Neural crest cell (in vitro differentiated cells): ENCODE data around the gene ZNF98. TPM values are rescaled to one million over a fixed set of nuclear protein-coding genes. Genes with fewer than 3 reads are reported as not detected.

ENCODE experiments used
- DNase-seq: peaks from one replicate; pipeline ENCODE4 v3.0.0; 2021; ENCODE audit warnings: low read depth, mixed read lengths, low spot score
- H3K27ac Mint-ChIP-seq: one replicate; pipeline ENCODE4 v1.8.0; 2021; ENCODE audit warnings: mild to moderate bottlenecking, mixed read lengths; ENCODE audit not compliant: unreplicated experiment
- H3K27me3 Mint-ChIP-seq: 2 replicates; pipeline ENCODE4 v1.8.0; 2021; ENCODE audit warnings: low read depth, mild to moderate bottlenecking, mixed read lengths
- H3K36me3 Mint-ChIP-seq: 2 replicates; pipeline ENCODE4 v1.8.0; 2021; ENCODE audit warnings: low read depth, mild to moderate bottlenecking, mixed read lengths
- H3K4me1 Mint-ChIP-seq: 2 replicates; pipeline ENCODE4 v1.8.0; 2021; ENCODE audit warnings: mixed read lengths
- H3K4me3 Mint-ChIP-seq: one replicate; pipeline ENCODE4 v1.8.0; 2021; ENCODE audit warnings: mild to moderate bottlenecking, mixed read lengths
- H3K9me3 Mint-ChIP-seq: 2 replicates; pipeline ENCODE4 v1.8.0; 2021; ENCODE audit warnings: mixed read lengths
- CTCF ChIP-seq: fragments of 200-600 bp; sonication (generic); conservative IDR thresholded peaks from 2 replicates; pipeline ENCODE4 v1.5.0; 2021; ENCODE audit warnings: antibody characterized with exemption, mild to moderate bottlenecking
- total RNA-seq: library from RNA; stranded (reverse); gene quantifications from 2 replicates; pipeline ENCODE4 v1.2.1, GENCODE V29; 2021

The ZNF98 gene
- total RNA-seq, 1 donor from 2014 or later, result not detected

- peaks cover 4% of the 10 kb centered on the region for H3K9me3 Mint-ChIP-seq
- no peak for TF ChIP-seq CTCF
- no peak for DNase-seq
- H3K27me3 Mint-ChIP-seq, result no peaks in the 10 kb centered on the region
- H3K36me3 Mint-ChIP-seq, result peaks cover 13% of the 10 kb centered on the region
- no peaks in the 10 kb centered on the region for H3K4me1 Mint-ChIP-seq
- no peak overlapping the region for H3K27ac Mint-ChIP-seq
- H3K4me3 Mint-ChIP-seq, result no peak overlapping the region
These were observed 4.8 kb upstream of the ZNF98 start for GRCh38 chr19:22426901-22427300.

- H3K9me3 Mint-ChIP-seq, result peaks cover 3% of the 10 kb centered on the region
- DNase-seq, result no peak
- H3K4me3 Mint-ChIP-seq, result no peak overlapping the region
These were observed 349 bp downstream of the ZNF98 start for GRCh38 chr19:22421797-22422196.

GRCh38 chr19:22354665-22355064 is 67.5 kb downstream of the ZNF98 start:
- no peaks in the 10 kb centered on the region for H3K27me3 Mint-ChIP-seq
- peaks cover 2% of the 10 kb centered on the region for H3K36me3 Mint-ChIP-seq
- no peak overlapping the region for H3K4me3 Mint-ChIP-seq
- TF ChIP-seq CTCF, result no peak
- H3K9me3 Mint-ChIP-seq, result peaks cover 16% of the 10 kb centered on the region
- H3K4me1 Mint-ChIP-seq, result no peaks in the 10 kb centered on the region
- H3K27ac Mint-ChIP-seq, result no peak overlapping the region
- DNase-seq, result no peak

More at GRCh38 chr19:22421797-22422196, 349 bp downstream of the ZNF98 start:
- Mint-ChIP-seq H3K27ac (no peak overlapping the region), H3K36me3 (peaks cover 9% of the 10 kb centered on the region), H3K4me1 (no peaks in the 10 kb centered on the region), H3K27me3 (no peaks in the 10 kb centered on the region)
- TF ChIP-seq CTCF, result no peak

Other genes with a start within 250 kb of the ZNF98 start
- not detected in 2 replicates for gene ZNF676, start 225.4 kb downstream of the ZNF98 start, total RNA-seq
- not detected in 2 replicates for gene ZNF729, start 135.9 kb downstream of the ZNF98 start, total RNA-seq
- not detected in 2 replicates for gene ZNF492, start 212.0 kb upstream of the ZNF98 start, total RNA-seq